ENCODE results near the gene SYT17.

SYT17 gene

GRCh38 chr16:19167710-19168370, at the start of gene SYT17:
TSS of gene SYT17 (plus strand) at chr16:19168240. CDS start at chr16:19168647, 407 bp downstream.
- in situ Hi-C loops (cut with HindIII; ENCODE audit: low sequenced_read_pairs), result no loop called here
- peak; percentile 51 for DNase-seq (ENCODE audit: low read depth, low spot score)
- TF ChIP-seq, protein P1, sequence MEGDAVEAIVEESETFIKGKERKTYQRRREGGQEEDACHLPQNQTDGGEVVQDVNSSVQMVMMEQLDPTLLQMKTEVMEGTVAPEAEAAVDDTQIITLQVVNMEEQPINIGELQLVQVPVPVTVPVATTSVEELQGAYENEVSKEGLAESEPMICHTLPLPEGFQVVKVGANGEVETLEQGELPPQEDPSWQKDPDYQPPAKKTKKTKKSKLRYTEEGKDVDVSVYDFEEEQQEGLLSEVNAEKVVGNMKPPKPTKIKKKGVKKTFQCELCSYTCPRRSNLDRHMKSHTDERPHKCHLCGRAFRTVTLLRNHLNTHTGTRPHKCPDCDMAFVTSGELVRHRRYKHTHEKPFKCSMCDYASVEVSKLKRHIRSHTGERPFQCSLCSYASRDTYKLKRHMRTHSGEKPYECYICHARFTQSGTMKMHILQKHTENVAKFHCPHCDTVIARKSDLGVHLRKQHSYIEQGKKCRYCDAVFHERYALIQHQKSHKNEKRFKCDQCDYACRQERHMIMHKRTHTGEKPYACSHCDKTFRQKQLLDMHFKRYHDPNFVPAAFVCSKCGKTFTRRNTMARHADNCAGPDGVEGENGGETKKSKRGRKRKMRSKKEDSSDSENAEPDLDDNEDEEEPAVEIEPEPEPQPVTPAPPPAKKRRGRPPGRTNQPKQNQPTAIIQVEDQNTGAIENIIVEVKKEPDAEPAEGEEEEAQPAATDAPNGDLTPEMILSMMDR (IDR thresholded peaks at IDR 0.05; ENCODE audit: low read depth, low read length), result peak; percentile 52
- H3K4me3 ChIP-seq (ENCODE audit: low read depth, low read length), result peak within 1 kb of the TSS; percentile 22

DNA sequence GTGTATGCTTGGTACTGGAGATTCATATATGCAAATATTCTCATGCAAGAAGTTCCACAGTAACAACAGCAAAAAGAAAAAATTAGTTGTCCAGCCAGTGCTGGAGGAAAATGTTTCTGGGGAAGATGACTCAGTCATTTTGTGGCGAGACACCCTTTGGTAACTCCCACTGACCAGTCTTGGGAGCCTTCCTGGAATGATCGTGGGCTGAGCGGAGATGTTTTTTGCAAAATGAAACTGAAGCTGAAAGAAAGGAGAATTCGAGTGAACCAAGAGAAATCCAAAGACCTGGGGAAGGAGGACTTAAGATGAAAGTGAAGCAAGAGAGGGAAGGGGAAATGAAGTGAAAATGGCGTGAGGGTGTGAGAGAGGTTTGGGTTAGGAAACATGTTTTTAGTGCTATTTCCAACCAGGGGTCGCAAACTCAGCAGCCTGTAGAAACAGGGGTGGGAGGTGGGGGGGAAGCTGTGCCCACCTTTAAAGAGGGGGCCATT, 49.1 kb upstream of the SYT17 start:
- H3K4me3 ChIP-seq (ENCODE audit: low read depth, low read length), result peak overlapping the region; percentile 39
- TF ChIP-seq, protein P1 (IDR thresholded peaks at IDR 0.05; ENCODE audit: low read depth, low read length), result no peak
- in situ Hi-C loops (cut with HindIII; ENCODE audit: low sequenced_read_pairs), result no loop called here
- peak; percentile 95 for DNase-seq (ENCODE audit: low read depth, low spot score)

GRCh38 chr16:19119564-19119963, 48.5 kb upstream of the SYT17 start:
- TF ChIP-seq, protein P1 (IDR thresholded peaks at IDR 0.05; ENCODE audit: low read depth, low read length), result no peak
- in situ Hi-C loops (cut with HindIII; ENCODE audit: low sequenced_read_pairs), result no loop called here
- peak; percentile 77 for DNase-seq (ENCODE audit: low read depth, low spot score)
- H3K4me3 ChIP-seq (ENCODE audit: low read depth, low read length), result peak overlapping the region; percentile 39

- TF ChIP-seq, protein P1 (IDR thresholded peaks at IDR 0.05; ENCODE audit: low read depth, low read length), result no peak
- in situ Hi-C loops (cut with HindIII; ENCODE audit: low sequenced_read_pairs), result no loop called here
- no peak overlapping the region for H3K4me3 ChIP-seq (ENCODE audit: low read depth, low read length)
- DNase-seq (ENCODE audit: low read depth, low spot score), result no peak
These were observed 44.4 kb upstream of the SYT17 start for GRCh38 chr16:19123535-19124178.

- in situ Hi-C loops (cut with HindIII; ENCODE audit: low sequenced_read_pairs), result no loop called here
- no peak overlapping the region for H3K4me3 ChIP-seq (ENCODE audit: low read depth, low read length)
- DNase-seq (ENCODE audit: low read depth, low spot score), result no peak
- TF ChIP-seq, protein P1 (IDR thresholded peaks at IDR 0.05; ENCODE audit: low read depth, low read length), result no peak
These were observed 41.7 kb upstream of the SYT17 start for GRCh38 chr16:19126300-19126699.

DNA sequence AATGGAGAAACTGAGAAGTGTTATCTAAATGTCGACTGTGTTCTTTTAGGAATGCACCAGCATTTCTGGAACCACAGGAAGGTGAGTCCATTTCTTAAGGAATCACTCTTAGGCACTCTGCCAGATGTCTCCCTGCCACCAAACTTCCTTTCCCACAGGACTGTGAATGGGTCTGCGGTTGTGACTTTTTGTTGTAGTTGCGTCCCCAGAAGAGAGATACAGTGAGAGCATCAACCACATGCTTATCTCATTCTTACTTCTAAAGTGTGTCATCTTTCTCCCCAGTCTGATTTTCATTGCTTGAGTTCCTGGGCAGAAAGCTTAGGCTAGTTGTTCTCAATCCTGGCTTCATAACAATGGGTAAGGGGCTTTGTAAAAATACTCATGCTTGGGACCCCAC, 40.8 kb upstream of the SYT17 start:
- no peak overlapping the region for H3K4me3 ChIP-seq (ENCODE audit: low read depth, low read length)
- TF ChIP-seq, protein P1 (IDR thresholded peaks at IDR 0.05; ENCODE audit: low read depth, low read length), result no peak
- DNase-seq (ENCODE audit: low read depth, low spot score), result no peak
- in situ Hi-C loops (cut with HindIII; ENCODE audit: low sequenced_read_pairs), result no loop called here

Data from astrocyte of the spinal cord (primary cell).